CD4-positive, CD25-positive, alpha-beta regulatory T cell (primary cell): ENCODE data around the gene FHL2. TPM values are rescaled to one million over a fixed set of nuclear protein-coding genes. Genes with fewer than 3 reads are reported as not detected.

Experiments used
- ATAC-seq, 2 donors: fragments of 150-1000 bp; cut with Tn5 transposase; one replicate each; pipeline ENCODE4 v1.10.0; 2021; ENCODE audit warnings: low read depth in 2 of 2, moderate number of reproducible peaks in 2 of 2, moderate library complexity in 1 of 2
- DNase-seq, 3 donors: peaks; one replicate each; pipeline versions ENCODE4 v3.0.0 to v3.0.0-alpha.2; 2012 to 2022; ENCODE audit warnings: mixed read lengths in 1 of 3
- H3K27ac ChIP-seq: one replicate; pipeline ENCODE4 v1.7.0; 2013; ENCODE audit warnings: mild to moderate bottlenecking, low read length; ENCODE audit not compliant: insufficient read depth, poor library complexity, severe bottlenecking
- H3K27me3 ChIP-seq: one replicate; pipeline ENCODE4 v1.7.0; 2013; ENCODE audit warnings: low read length; ENCODE audit not compliant: control insufficient read depth, insufficient read depth
- H3K36me3 ChIP-seq: one replicate; pipeline ENCODE4 v1.7.0; 2013; ENCODE audit warnings: mild to moderate bottlenecking, low read length, moderate library complexity; ENCODE audit not compliant: control insufficient read depth, insufficient read depth
- H3K4me1 ChIP-seq: 2 replicates; pipeline ENCODE4 v1.7.0; 2013; ENCODE audit warnings: mild to moderate bottlenecking, low read length; ENCODE audit not compliant: insufficient read depth, control insufficient read depth, poor library complexity, severe bottlenecking
- H3K4me3 ChIP-seq: one replicate; pipeline ENCODE4 v1.7.0; 2013; ENCODE audit warnings: low read depth, mild to moderate bottlenecking, low read length, moderate library complexity
- H3K9me3 ChIP-seq, 2 experiments: 1 replicate in 1 of 2; 2 replicates in 1 of 2; pipeline ENCODE4 v1.7.0; 2013; ENCODE audit warnings: low read length in 2 of 2, mild to moderate bottlenecking in 1 of 2, moderate library complexity in 1 of 2; ENCODE audit not compliant: control insufficient read depth in 2 of 2
- H3K27ac Mint-ChIP-seq, 3 donors: one replicate each; pipeline ENCODE4 v1.8.0; 2020 to 2022; ENCODE audit warnings: mild to moderate bottlenecking in 3 of 3, mixed read lengths in 3 of 3, moderate library complexity in 2 of 3
- H3K27me3 Mint-ChIP-seq: one replicate; pipeline ENCODE4 v1.8.0; 2022; ENCODE audit warnings: mild to moderate bottlenecking, mixed read lengths
- H3K36me3 Mint-ChIP-seq: one replicate; pipeline ENCODE4 v1.8.0; 2020; ENCODE audit warnings: mixed read lengths
- H3K4me1 Mint-ChIP-seq, 4 donors: one replicate each; pipeline ENCODE4 v1.8.0; 2020 to 2022; ENCODE audit warnings: mixed read lengths in 4 of 4, mild to moderate bottlenecking in 1 of 4
- H3K4me3 Mint-ChIP-seq, 4 donors: one replicate each; pipeline ENCODE4 v1.8.0; 2020 to 2022; ENCODE audit warnings: mild to moderate bottlenecking in 4 of 4, mixed read lengths in 4 of 4, moderate library complexity in 3 of 4
- H3K9me3 Mint-ChIP-seq, 7 donors: one replicate each; pipeline ENCODE4 v1.8.0; 2020 to 2022; ENCODE audit warnings: mixed read lengths in 7 of 7, mild to moderate bottlenecking in 3 of 7, moderate library complexity in 2 of 7
- polyA plus RNA-seq, 4 donors: library from polyadenylated mRNA; unstranded; fragments of 300-500 nt; fragmentation: Illumina TruSeq; gene quantifications; one replicate each; pipeline ENCODE4 v1.2.3, GENCODE V29; 2021
- total RNA-seq: library from RNA; stranded (reverse); gene quantifications from one replicate; pipeline ENCODE4 v1.2.3, GENCODE V29; 2022

Gene FHL2
- total and polyA plus RNA-seq, 5 donors from 2014 or later, result 0.57 to 2.0 (median 1.1) TPM

GRCh38 chr2:105344704-105345345, 54.0 kb downstream of the FHL2 start:
- Mint-ChIP-seq H3K4me1 (peaks cover 9 to 21% (median 13%) of the 10 kb centered on the region in 4 donors), H3K36me3 (peaks cover 37% of the 10 kb centered on the region), H3K27ac (no peak overlapping the region), H3K4me3 (no peak overlapping the region), H3K9me3 (no peaks in the 10 kb centered on the region), H3K27me3 (no peaks in the 10 kb centered on the region)
- peaks cover 93% of the 10 kb centered on the region for H3K36me3 ChIP-seq
- ATAC-seq (no peak), DNase-seq (peak in 2 of 3 donors; percentile 39 to 59)
- H3K4me1 ChIP-seq, result no peaks in the 10 kb centered on the region
- no peak overlapping the region for H3K4me3 ChIP-seq
- H3K27me3 ChIP-seq, result no peaks in the 10 kb centered on the region
- H3K9me3 ChIP-seq, result no peaks in the 10 kb centered on the region
- no peak overlapping the region for H3K27ac ChIP-seq

- no peak for ATAC-seq
- Mint-ChIP-seq H3K4me1 (peaks cover 29 to 43% (median 38%) of the 10 kb centered on the region in 4 donors), H3K9me3 (no peaks in the 10 kb centered on the region), H3K36me3 (peaks cover 27% of the 10 kb centered on the region), H3K27me3 (no peaks in the 10 kb centered on the region), H3K27ac (peak overlapping the region in 2 of 3 donors; percentile 100), H3K4me3 (peak overlapping the region; percentile 98 to 100 (median 100))
- Histone ChIP-seq H3K4me1 (peaks cover 28% of the 10 kb centered on the region), H3K36me3 (peaks cover 41% of the 10 kb centered on the region), H3K27ac (peak overlapping the region; percentile 96), H3K27me3 (no peaks in the 10 kb centered on the region), H3K4me3 (no peak overlapping the region), H3K9me3 (no peaks in the 10 kb centered on the region)
- DNase-seq, result no peak
Measured at GRCh38 chr2:105339414-105339813, 59.4 kb downstream of the FHL2 start.

- H3K27me3 ChIP-seq, result no peaks in the 10 kb centered on the region
- no peaks in the 10 kb centered on the region for H3K9me3 Mint-ChIP-seq
- no peaks in the 10 kb centered on the region for H3K9me3 ChIP-seq
- H3K4me3 Mint-ChIP-seq, result peak overlapping the region; percentile 98 to 100 (median 100)
- peaks cover 28% of the 10 kb centered on the region for H3K4me1 ChIP-seq
- H3K27me3 Mint-ChIP-seq, result no peaks in the 10 kb centered on the region
- no peak for ATAC-seq
- H3K4me1 Mint-ChIP-seq, result peaks cover 29 to 43% (median 38%) of the 10 kb centered on the region in 4 donors
- H3K27ac Mint-ChIP-seq, result peak overlapping the region; percentile 96 to 100 (median 100)
- DNase-seq, result no peak
- peaks cover 28% of the 10 kb centered on the region for H3K36me3 ChIP-seq
- H3K27ac ChIP-seq, result peak overlapping the region; percentile 96
- H3K4me3 ChIP-seq, result peak overlapping the region; percentile 95
- H3K36me3 Mint-ChIP-seq, result peaks cover 22% of the 10 kb centered on the region
Measured at GRCh38 chr2:105338020-105338385, 60.8 kb downstream of the FHL2 start.

- Histone ChIP-seq H3K9me3 (no peaks in the 10 kb centered on the region), H3K36me3 (peaks cover 22% of the 10 kb centered on the region), H3K4me3 (peak within 1 kb of the TSS; percentile 96), H3K27ac (peak within 1 kb of the TSS; percentile 96), H3K4me1 (peaks cover 28% of the 10 kb centered on the region), H3K27me3 (no peaks in the 10 kb centered on the region)
- H3K36me3 Mint-ChIP-seq, result peaks cover 18% of the 10 kb centered on the region
- peaks cover 29 to 43% (median 38%) of the 10 kb centered on the region in 4 donors for H3K4me1 Mint-ChIP-seq
- H3K4me3 Mint-ChIP-seq, result peak within 1 kb of the TSS; percentile 98 to 100 (median 100)
- ATAC-seq, result peak; percentile 89 to 90
- peak within 1 kb of the TSS; percentile 99 to 100 (median 100) for H3K27ac Mint-ChIP-seq
- peak; percentile 85 to 93 (median 92) for DNase-seq
- H3K27me3 Mint-ChIP-seq, result no peaks in the 10 kb centered on the region
- H3K9me3 Mint-ChIP-seq, result no peaks in the 10 kb centered on the region
Measured at GRCh38 chr2:105337122-105338019, 61.5 kb downstream of the FHL2 start, which contains the start of gene C2orf49. C2orf49 (plus strand) TSS chr2:105337540; CDS start chr2:105337588, 48 bp downstream.

- DNase-seq (no peak), ATAC-seq (no peak)
- H3K36me3 ChIP-seq, result peaks cover 17% of the 10 kb centered on the region
- Mint-ChIP-seq H3K27me3 (no peaks in the 10 kb centered on the region), H3K27ac (peak overlapping the region; percentile 99 to 100 (median 100)), H3K4me1 (peaks cover 27 to 43% (median 38%) of the 10 kb centered on the region in 4 donors), H3K4me3 (peak overlapping the region; percentile 98 to 100 (median 100)), H3K36me3 (peaks cover 14% of the 10 kb centered on the region), H3K9me3 (no peaks in the 10 kb centered on the region)
- H3K27me3 ChIP-seq, result no peaks in the 10 kb centered on the region
- peaks cover 28% of the 10 kb centered on the region for H3K4me1 ChIP-seq
- H3K27ac ChIP-seq, result peak overlapping the region; percentile 96
- H3K4me3 ChIP-seq, result peak overlapping the region; percentile 96
- H3K9me3 ChIP-seq, result no peaks in the 10 kb centered on the region
Measured at GRCh38 chr2:105336786-105337121, 62.1 kb downstream of the FHL2 start.

GRCh38 chr2:105335469-105335868, 63.4 kb downstream of the FHL2 start:
- Histone ChIP-seq H3K27me3 (no peaks in the 10 kb centered on the region), H3K27ac (no peak overlapping the region), H3K36me3 (peaks cover 4% of the 10 kb centered on the region), H3K4me3 (no peak overlapping the region), H3K4me1 (peaks cover 33% of the 10 kb centered on the region), H3K9me3 (no peaks in the 10 kb centered on the region)
- peaks cover 3% of the 10 kb centered on the region for H3K36me3 Mint-ChIP-seq
- ATAC-seq, result no peak
- H3K4me3 Mint-ChIP-seq, result peak overlapping the region in 3 of 4 donors; percentile 13 to 100 (median 98)
- peaks cover 27 to 44% (median 36%) of the 10 kb centered on the region in 4 donors for H3K4me1 Mint-ChIP-seq
- no peak for DNase-seq
- H3K9me3 Mint-ChIP-seq, result no peaks in the 10 kb centered on the region
- no peaks in the 10 kb centered on the region for H3K27me3 Mint-ChIP-seq
- no peak overlapping the region for H3K27ac Mint-ChIP-seq

GRCh38 chr2:105334211-105334610, 64.6 kb downstream of the FHL2 start:
- Mint-ChIP-seq H3K9me3 (no peaks in the 10 kb centered on the region), H3K36me3 (no peaks in the 10 kb centered on the region), H3K4me3 (peak overlapping the region in 2 of 4 donors; percentile 21 to 98), H3K27ac (no peak overlapping the region), H3K27me3 (no peaks in the 10 kb centered on the region), H3K4me1 (peaks cover 19 to 42% (median 28%) of the 10 kb centered on the region in 4 donors)
- H3K4me3 ChIP-seq, result no peak overlapping the region
- DNase-seq (no peak), ATAC-seq (no peak)
- no peaks in the 10 kb centered on the region for H3K27me3 ChIP-seq
- H3K36me3 ChIP-seq, result no peaks in the 10 kb centered on the region
- no peak overlapping the region for H3K27ac ChIP-seq
- no peaks in the 10 kb centered on the region for H3K9me3 ChIP-seq
- peaks cover 38% of the 10 kb centered on the region for H3K4me1 ChIP-seq
